Activated CD4-positive, alpha-beta T cell treated with anti-CD3 and anti-CD28 coated beads, Interleukin-2, amount 50 U/mL, for 4 hours (primary cell): ENCODE data around the gene MAP4K1.

Experiments used
- DNase-seq, 2 experiments: peaks; one replicate each; pipeline ENCODE4 v3.0.0-alpha.2; 2020

The MAP4K1 gene

GRCh38 chr19:38617764-38618589 is at the start of gene MAP4K1:
TSS of gene MAP4K1 (minus strand) at chr19:38617953. CDS start at chr19:38617895, 58 bp downstream.
- peak; percentile 50 to 53 for DNase-seq

DNA sequence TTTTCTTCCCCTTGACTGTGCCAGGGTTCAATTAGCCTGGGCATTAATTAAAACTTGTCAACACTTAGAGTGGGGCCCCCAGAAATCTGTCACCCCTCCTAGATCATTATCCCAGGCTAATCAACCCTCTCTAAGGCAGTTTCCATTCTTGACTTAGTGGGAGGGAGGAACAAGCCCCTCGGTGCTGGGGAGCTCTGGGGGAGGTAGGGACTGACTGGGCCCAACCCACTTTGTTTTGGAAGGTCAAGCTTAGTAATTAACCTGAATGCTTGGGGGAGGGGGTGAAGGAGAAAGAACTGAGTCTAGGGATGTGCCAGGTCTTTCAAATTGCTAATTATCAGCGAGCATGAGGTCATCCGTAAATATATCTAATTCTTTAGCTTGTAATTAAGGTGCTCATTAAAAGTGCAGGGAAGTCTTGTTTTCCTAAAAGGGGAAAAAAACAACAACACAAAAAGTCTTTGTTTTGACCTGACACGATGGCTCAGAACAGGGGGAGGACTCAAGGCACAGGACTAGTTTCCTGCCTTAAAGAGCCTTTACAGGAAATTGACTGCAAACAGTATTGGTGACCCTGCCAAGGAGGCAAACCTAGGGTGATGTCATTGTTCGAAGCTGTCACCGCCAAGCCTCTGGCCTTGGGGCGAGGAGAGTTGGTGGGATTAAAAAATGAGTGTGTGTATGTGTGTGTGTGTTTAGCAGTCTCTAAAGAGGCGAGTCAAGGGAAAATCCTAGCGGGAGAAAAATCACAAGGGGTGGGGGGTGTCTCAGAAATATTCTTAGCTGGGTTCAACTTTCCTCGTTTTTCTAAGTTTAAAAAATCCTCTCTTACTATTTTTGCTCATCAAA is 49.1 kb upstream of the MAP4K1 start:
- no peak for DNase-seq

GRCh38 chr19:38665950-38666662 is 48.4 kb upstream of the MAP4K1 start:
- no peak for DNase-seq

- no peak for DNase-seq
Observed at GRCh38 chr19:38665219-38665931, 47.6 kb upstream of the MAP4K1 start.

- DNase-seq, result no peak
Observed at GRCh38 chr19:38664503-38665211, 46.9 kb upstream of the MAP4K1 start.

- DNase-seq, result no peak
Observed at GRCh38 chr19:38663957-38664502, 46.3 kb upstream of the MAP4K1 start.

GRCh38 chr19:38663156-38663651 is 45.5 kb upstream of the MAP4K1 start:
- no peak for DNase-seq

- DNase-seq, result no peak
Observed at GRCh38 chr19:38662537-38663155, 44.9 kb upstream of the MAP4K1 start.

- DNase-seq, result no peak
Observed at GRCh38 chr19:38661996-38662395, 44.2 kb upstream of the MAP4K1 start.

GRCh38 chr19:38661136-38661535 is 43.4 kb upstream of the MAP4K1 start:
- no peak for DNase-seq

DNA sequence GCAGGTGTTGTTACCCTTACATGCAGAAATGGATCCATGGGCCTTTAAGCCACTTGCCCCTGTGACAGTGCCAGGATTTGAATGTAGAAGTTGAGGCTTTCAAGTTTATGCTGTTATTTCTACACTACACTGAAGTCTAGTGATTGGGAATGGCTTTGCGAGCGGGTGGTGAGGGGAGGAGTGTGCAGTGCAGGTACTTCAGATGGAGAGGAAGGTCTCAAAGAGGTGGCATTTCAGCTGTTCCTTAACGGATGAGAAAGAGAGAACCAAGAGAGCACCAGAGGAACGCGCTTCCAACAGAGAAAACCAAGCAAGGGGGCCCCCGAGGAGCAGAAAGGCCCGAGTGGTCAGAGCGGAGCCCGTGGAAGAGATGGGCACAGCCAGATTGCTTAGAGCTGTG is 43.0 kb upstream of the MAP4K1 start:
- no peak for DNase-seq

DNA sequence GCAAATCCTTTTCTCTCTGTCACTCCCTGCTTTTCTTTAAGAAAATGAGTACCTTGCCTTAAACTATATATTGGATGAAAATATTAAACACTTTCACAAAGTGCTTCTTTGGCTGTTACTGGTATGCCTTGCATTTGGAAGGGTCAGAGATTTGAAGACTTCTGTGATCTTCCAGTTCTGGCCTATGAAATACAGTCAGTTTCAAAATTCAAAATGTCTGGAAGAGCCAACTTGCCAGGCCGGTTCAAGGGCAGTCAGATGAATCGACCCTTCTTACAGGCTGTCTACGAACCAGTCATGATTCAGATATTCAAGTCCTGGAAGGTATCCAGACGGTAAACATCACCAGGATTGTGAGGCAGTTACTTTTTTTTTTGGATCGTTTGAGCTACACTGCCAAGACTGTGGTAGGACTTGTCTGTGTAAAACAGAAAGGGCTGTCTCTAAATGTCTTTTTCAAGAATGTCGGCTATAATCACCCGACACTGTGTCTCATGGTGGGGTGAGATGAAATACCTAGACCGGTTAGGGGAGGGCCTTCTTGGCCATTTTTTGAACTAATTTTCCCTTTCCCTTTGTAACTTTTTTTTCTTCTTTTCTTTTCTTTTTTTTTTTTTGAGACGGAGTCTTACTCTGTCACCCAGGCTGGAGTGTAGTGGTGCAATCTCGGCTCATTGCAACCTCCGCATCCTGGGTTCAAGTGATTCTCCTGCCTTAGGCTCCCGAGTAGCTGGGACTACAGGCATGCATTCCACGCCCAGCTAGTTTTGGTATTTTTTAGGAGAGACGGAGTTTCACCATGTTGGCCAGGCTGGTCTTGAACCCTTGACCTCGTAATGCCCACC is 40.9 kb upstream of the MAP4K1 start:
- no peak for DNase-seq

DNA sequence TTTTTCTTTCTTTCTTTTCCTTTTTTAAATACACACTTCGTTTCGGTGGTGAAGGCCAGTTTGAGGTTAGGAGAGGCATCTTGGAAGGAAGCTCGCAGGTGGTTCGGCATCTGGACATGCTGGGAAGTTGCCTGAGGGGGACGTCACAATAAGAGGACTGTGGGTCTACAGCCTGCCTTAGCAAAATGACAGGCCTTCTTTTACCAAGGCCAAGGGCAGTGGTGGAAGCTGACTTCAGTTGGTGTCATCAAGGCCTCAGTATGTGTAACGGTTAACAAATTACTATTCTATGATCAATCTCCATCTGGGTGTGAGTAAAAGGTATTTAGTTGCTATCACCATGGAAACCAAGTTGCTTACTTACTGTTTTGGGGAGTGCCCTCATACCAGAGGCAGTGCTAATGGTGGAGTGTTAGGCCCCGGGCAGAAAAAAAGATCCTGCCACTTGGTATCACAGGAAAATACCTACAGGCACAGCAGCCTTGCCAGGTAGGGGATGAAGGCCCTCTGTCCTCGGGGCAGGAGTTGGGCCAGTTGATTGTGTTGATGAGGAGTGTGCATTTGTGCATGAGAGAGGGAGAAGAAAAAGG is 40.0 kb upstream of the MAP4K1 start:
- DNase-seq, result no peak

DNA sequence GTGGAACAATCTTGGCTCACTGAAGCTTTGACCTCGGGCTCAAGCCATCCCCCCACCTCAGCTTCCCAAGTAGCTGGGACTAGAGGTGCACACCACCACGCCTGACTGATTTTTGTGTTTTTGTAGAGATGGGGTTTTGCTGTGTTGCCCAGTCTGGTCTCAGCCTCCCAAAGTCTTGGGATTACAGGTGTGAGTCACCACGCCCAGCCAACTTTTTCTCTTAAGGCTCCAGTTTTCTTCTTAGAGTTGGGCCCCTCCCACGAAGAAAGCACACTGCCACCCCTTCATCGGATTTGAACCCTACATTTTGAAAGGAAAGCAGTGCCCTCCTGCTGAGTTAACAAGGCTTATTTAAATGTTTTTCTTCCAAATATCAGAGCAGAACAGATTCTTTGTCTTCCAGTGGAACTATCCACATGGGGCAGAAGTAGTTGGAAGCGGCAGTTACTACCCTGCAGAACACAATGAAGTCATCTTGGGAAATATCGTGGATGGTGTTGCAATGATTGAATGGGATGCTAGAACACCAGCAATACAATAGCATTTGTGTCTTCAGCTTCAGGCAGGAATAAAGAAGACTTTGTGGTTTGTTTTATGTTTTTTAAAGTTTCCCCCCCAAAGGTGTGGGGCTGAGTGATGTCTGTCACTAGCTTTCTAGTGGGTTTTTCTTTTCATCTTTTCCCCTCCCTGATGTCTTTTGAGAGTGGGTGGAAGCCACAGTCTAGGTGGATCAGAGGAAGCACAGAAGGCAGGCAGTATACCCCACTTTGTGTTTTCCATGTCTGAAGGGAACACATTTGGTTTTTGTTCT is 38.6 kb upstream of the MAP4K1 start:
- peak in 1 of 2 experiments; percentile 27 for DNase-seq

DNA sequence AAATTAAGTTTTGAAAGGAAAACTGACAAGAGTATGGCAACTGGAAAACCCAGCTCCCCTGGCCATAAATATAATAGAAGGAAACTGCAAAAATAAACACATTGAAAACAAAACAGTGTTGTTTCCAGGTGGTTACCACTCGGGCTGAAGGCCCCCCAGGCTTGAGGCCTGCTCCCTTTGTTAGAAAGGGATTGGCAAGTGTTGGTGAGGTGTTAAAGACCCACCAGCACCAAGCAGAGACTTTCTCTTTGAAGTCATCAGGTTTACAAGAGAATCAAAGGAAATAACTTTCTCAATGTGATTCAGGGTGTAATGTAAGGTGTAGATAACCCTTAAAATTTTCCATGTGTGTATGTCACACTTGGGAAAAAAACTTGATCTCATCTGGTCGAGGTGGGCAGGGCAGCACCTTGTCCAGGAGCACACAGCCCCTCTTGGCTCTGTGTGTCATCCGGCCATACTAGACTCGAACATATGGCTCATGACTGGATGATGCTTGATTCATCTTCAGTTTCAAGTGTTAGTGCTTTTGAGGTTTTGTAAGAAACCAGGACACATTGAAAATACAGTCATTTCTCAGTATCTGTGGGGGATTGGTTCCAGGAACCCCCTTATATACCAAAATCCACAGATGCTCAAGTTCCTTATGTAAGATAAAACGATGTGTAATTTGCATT is 37.5 kb upstream of the MAP4K1 start:
- no peak for DNase-seq

DNA sequence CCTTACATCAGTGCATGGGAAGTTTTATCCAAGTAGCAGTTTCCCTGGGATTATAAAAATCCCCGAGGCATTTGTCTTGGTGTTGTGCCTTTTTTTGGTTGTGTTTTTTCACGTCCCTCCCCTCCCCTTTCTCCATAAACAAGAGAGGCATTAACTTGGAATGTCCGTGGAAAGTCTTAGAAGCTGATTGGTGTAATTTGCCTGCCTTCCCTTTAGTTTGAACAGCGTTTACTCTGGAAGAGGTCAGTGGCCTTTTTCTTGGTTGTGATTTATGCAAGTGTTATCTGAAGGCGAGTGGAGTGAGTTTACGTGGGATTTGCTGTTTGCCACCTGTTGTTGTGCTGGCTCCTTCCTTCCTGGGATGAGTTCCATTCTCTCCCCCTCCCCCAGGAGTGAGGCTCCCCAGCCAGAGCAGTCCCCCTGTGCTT is 36.9 kb upstream of the MAP4K1 start:
- no peak for DNase-seq

- no peak for DNase-seq
Observed at GRCh38 chr19:38653028-38653571, 35.3 kb upstream of the MAP4K1 start.
